H1 (cell line): ENCODE measurements around the gene AGAP3.

Experiments used
- ATF2 ChIP-seq: IDR thresholded peaks from 2 replicates; pipeline ENCODE4 v1.6.1; 2012; ENCODE audit warnings: low read length, inconsistent platforms
- CTCF ChIP-seq, 3 experiments: IDR thresholded peaks; 1 replicate in 2 of 3; 2 replicates in 1 of 3; pipeline versions ENCODE4 v1.5.1 to v1.6.1; 2011; ENCODE audit warnings: low read length in 3 of 3, mild to moderate bottlenecking in 3 of 3, inconsistent platforms in 2 of 3, low read depth in 1 of 3, moderate library complexity in 1 of 3; ENCODE audit not compliant: insufficient read depth in 1 of 3; ENCODE audit errors: control extremely low read depth in 1 of 3
- GTF2F1 ChIP-seq: IDR thresholded peaks from 2 replicates; pipeline ENCODE4 v1.6.1; 2012; ENCODE audit warnings: low read depth, low read length, improper control_type of control experiment, borderline replicate concordance
- USF2 ChIP-seq: IDR thresholded peaks from 2 replicates; pipeline ENCODE4 v1.6.1; 2011; ENCODE audit warnings: low read length, improper control_type of control experiment

GRCh38 chr7:151060416-151061212 lies 25.7 kb upstream of the AGAP3 start:
- TF ChIP-seq USF2 (no peak), GTF2F1 (no peak), CTCF (IDR thresholded peaks at IDR 0.05; ENCODE audit: control extremely low read depth in 1 of 3, insufficient read depth in 1 of 3, low read depth in 1 of 3, low read length in 3 of 3) (peak in 1 of 3 experiments; percentile 6; a peak in 1 of 4 replicates), ATF2 (no peak)
